Brain pericyte (primary cell): Measurements from ENCODE around the gene TPRX2.
"Not testable (repeated sequence)": the region's sequence is repeated elsewhere in the genome, so short reads cannot be mapped to it uniquely, and the experiment has no call there.

Experiments
- DNase-seq: peaks from one replicate; pipeline ENCODE4 v3.0.0-alpha.2; 2012; ENCODE audit warnings: low read depth, low spot score

The TPRX2 gene

GRCh38 chr19:47858646-47859285, at the start of gene TPRX2:
TPRX2 (plus strand) TSS chr19:47859235; CDS start chr19:47859247, 12 bp downstream.
- not testable (repeated sequence) for DNase-seq

DNA sequence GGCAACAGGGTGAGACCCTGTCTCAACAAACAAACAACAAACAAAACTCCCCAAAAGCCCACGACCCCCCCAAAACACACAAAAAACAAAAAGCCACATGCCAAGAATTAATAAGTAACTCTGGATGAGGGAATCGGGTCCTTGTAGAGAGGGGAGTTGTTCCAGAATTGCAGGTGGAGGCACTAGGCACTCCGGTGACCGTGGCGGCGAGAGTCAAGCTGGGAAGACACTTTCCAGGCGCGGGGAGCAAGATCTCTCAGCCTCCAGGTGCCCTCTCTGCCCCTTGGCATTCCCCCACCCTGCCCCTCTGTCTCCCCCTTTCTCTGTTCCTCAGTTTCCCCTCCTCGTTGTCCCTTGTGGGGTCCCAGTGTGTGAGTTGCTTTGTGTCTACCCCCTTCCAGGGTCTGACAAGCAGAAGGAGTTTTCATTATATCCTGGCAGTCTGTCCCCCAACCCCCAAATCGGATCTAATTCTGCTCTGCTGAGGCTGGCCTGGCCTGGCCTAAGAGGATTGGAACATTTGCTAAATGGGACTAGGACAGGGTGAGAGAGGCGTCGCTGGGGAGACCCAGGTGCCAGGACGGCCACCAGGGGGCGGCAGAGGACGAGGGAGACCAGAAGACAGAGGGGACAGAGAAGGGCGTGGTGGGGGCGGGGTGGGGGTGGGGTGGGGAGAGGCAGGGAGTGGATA, 45.6 kb upstream of the TPRX2 start:
- DNase-seq = no peak

DNA sequence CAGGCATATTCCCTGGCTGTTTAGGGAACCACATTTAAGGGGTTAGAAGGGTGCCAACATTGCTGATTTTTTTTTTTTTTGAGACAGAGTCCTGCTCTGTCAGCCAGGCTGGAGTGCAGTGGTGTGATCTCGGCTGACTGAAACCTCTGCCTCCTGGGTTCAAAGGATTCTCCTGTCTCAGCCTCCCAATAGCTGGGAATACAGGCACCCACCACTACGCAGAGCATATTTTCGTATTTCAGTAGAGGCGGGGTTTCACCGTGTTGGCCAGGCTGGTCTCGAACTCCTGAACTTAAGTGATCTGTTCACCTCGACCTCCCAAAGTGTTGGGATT, 45.1 kb upstream of the TPRX2 start:
- DNase-seq = no peak

DNA sequence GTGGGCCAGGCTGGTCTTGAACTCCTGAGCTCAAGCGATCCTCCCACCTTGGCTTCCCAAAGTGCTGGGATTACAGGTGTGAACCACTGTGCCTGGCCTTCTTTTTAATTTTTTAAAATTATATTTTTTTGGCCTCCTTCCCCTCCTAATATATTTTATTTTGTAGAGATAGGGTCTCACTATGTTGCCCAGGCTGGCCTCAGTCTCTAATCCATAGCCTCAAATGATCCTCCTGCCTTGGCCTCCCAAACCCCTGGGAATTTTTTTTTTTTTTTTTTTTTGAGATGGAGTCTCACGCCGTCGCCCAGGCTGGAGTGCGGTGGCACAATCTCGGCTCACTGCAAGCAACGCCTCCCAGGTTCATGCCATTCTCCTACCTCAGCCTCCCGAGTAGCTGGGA, 42.8 kb upstream of the TPRX2 start:
- DNase-seq = not testable (repeated sequence)

DNA sequence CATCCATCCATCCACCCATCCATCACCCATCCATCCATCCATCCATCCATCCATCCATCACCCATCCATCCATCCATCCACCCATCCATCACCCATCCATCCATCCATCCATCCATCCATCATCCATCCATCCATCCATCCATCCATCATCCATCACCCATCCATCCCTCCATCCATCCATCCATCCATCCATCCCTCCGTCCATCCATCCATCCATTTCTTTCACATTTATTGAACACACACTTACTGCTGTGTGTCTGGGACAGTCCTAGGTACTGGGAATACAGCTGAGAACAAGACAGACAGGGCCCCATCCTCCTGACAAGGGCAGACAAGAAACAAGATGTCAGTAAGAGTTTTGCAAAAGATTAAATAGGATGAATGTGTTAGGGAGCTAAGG, 40.8 kb upstream of the TPRX2 start:
- DNase-seq = not testable (repeated sequence)

- no peak for DNase-seq
Observed at GRCh38 chr19:47819858-47820257, 39.2 kb upstream of the TPRX2 start.

DNA sequence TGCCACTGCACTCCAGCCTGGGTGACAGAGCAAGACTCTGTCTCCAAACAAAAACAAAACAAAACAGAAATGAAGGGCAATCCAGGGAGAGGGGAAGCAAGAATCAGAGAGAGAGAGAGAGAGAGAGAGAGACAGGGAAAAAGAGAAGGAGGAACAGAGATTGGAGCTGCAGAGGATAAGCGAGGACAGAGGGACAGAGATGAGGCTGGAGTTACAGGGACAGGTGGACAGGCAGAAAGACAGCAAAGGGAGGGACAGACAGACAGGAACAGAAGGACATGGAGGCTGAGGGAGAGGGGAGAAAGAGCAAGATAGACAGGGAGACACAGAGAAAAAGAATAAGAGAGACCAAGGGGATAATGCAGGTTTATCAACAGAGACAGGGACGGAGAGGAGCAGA, 38.6 kb upstream of the TPRX2 start:
- no peak for DNase-seq

DNA sequence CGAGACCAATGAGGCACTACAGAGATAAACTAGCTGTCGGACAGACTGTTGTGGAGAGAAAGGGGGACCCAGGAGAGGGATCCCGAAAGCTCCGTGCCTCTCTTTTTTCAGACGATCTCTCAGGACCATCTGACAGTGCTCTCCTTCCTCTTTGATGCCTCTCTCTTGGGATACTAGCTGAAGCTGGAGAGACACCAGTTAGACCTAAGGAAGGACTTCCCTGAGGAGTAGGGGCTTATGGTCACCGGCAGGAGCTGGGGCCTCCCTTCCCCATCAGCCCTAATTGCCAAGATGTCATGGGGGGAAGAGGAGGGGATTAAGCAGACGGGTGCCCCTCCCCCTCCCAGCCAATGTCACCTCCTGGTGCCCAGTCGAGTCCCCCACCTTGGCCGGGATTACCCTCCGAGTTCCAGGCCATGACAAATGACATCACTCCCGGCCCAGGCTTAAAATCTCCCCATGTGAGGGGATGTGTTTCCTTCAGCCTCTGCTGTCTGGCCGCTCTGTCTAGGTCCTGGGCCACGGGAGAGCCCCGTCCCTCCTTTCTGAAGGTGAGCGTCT, 37.5 kb upstream of the TPRX2 start, which contains the start of gene CRX:
CRX (plus strand) TSS at position 478 of the 561 bp plus-strand sequence. CDS start 12,507 bp downstream, outside the sequence.
- DNase-seq = no peak

DNA sequence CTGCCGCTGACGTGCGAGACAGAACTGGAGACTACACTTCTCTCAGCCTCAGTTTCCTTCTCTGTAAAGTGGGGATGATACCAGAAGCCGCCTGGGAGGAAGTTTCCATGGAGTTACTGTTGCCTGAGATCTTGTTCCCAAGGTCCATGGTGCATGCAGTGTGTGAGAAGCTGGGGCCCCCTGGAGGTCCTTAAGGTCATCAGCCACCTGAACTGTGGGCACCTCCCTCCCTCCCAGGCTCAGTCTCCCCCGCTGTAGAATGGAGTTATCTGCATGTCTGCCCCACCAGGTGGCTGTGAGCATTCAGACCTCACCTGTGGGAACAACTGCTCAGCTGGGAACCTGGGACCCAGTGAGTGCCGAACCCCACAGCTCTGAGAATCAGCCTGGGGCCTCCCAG, 34.6 kb upstream of the TPRX2 start:
- DNase-seq = no peak

DNA sequence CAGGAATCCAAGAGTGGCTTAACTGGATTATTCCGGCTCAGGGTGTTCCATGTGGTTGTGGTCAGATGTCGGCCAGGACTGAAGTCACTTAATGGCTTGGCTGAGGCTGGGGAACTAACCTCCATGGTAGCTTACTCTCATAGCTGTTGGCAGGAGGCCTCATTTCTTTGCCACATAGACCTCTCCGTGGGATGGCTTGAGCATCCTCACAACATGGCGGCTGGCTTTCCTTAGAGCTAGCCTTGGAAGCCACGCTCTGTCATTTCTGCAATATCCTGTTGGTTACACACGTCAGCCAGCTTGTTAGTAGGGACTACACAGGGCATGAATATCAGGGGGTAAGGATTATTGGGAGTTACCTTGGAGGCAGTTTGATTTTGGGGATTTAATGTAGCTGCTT, 32.2 kb upstream of the TPRX2 start:
- no peak for DNase-seq

- no peak for DNase-seq
Observed at GRCh38 chr19:47832723-47833122, 26.3 kb upstream of the TPRX2 start.

GRCh38 chr19:47836038-47836437, 23.0 kb upstream of the TPRX2 start:
- no peak for DNase-seq

DNA sequence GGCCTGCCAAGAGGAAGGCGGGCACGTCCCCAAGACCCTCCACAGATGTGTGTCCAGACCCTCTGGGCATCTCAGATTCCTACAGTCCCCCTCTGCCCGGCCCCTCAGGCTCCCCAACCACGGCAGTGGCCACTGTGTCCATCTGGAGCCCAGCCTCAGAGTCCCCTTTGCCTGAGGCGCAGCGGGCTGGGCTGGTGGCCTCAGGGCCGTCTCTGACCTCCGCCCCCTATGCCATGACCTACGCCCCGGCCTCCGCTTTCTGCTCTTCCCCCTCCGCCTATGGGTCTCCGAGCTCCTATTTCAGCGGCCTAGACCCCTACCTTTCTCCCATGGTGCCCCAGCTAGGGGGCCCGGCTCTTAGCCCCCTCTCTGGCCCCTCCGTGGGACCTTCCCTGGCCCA, 19.6 kb upstream of the TPRX2 start:
- DNase-seq = no peak

DNA sequence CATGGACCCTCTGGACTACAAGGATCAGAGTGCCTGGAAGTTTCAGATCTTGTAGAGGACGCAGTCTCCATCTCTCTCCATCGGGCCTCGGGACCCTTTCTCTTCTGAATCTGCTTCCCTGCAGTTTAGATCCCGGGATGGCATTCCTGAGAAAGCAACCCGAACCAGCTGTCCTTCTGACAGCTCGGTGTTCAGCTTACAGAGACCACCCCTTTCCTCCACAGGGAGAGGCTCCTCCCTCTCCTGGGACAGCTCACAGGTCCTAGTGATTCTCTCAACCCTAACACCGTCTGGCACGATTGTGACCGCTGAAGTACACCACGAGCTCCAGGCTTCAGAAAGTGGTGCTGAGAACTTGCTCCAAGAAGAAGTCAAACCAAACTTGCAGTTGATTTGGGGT, 19.1 kb upstream of the TPRX2 start:
- no peak for DNase-seq

DNA sequence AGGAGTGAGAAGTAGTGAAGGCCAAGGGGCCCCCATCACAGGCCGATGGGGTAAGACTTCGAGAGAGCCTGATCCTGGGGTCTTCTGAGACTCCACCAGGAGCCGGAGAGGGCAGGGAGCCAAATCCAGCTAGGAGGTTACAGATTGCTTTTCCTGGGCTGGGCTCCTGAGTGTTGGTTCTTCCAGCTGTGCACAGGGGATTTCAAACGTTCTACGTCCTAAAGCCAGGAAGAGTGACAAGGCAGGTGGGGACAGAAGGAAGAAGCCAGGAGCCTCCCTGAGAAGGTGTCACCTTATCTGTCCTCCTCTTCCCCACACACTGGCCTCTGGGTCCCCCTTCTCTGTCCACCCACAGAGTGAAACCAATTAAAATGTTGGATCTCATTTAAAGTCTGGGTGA, 16.1 kb upstream of the TPRX2 start:
- DNase-seq = no peak

- DNase-seq = no peak
Observed at GRCh38 chr19:47848425-47848822, 10.6 kb upstream of the TPRX2 start.

DNA sequence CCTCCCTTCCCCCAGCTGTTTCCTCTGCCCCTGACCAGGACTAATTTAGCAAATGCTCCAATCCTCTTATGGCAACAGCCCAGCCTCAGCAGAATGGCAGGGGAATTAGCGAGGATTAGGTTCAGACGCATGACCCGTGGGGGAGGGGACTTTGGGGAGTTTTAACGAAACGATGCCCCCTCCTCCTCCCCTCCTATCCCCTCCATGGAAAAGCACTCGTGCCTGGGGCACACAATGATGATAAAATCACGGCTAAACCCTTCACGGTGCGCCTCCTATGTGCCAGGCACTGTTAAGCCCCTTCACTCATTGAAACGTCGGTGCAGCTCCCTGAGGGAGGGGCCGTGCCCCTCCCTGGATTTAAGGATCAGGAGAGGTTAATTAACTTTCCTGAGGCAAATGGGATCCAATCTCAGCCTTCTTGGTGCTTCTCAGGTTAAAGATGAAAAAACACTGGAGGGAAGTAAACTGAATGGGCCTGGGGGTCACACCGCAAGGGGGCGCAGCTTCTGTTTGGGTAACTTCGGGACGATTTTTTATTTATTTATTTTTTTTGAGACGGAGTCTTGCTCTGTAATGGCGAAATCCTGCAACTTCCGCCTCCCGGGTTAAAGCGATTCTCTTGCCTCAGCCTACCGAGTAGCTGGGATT, 10.1 kb upstream of the TPRX2 start:
- no peak for DNase-seq

DNA sequence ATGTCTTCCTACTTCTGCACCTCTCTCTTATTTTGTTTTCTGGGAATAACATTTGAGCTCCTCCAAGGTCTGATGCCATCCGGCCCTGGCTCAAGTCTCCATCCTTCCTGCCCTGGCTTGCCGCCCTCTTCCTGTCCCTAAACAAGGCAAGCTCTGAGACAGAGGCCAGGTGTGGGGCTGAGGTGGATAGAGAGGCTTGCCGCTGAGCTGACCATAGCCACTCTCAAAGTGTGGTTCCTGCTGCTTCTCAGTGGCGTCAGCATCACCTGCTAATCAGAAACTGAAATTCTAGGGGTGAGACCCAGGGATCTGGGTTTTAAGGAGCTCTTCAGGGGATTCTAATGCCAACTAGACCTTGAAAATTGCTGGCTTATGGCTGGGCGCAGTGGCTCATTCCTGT, 6.0 kb upstream of the TPRX2 start:
- DNase-seq = no peak

GRCh38 chr19:47854459-47854858, 4.6 kb upstream of the TPRX2 start:
- DNase-seq = no peak

DNA sequence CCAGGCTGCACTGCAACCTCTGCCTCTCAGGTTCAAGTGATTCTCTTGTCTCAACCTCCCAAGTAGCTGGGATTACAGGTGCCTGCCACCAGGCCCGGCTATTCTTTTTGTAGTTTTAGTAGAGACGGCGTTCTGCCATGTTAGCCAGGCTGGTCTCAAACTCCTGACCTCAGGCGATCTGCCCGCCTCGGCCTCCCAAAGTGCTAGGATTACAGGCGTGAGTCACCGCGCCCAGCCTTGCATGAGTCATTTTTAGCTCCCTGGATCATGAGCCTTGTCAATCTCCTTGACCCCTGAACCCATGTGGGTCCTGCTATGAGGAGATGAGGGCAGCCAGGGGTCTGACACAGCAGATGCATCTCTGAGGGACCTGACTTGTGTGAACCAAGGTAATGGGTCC, 804 bp upstream of the TPRX2 start:
- DNase-seq = not testable (repeated sequence)

DNA sequence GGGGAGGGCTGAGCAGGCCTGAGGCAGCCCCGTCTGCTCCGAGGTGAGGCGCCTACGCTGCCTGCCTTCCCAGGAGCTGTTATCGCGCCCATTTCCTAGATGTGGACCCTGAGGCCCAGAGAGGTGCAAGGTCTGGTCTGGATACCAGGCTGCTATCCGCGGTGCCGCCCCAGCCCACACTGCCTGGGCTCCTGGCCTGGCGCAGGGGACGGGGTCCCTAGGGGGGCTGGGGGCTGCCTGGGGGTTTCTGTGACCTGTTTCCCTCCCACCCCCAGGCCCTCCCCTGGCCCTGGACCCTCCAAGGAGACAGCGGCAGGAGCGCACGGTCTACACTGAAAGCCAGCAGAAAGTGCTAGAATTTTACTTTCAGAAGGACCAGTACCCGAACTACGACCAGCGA, 803 bp downstream of the TPRX2 start:
- not testable (repeated sequence) for DNase-seq

GRCh38 chr19:47860602-47861297, 1.7 kb downstream of the TPRX2 start:
- no peak for DNase-seq
